Muscle layer of duodenum (tissue), 2 donors: Measurements from ENCODE around the gene FKBP3.
A peak's percentile ranks its signal among the peaks of the same experiment; 100 is the strongest.

ENCODE experiments used
- H3K27ac ChIP-seq: one replicate; pipeline ENCODE4 v1.7.0; 2013; ENCODE audit warnings: mild to moderate bottlenecking, low read length
- H3K27me3 ChIP-seq: one replicate; pipeline ENCODE4 v1.7.0; 2013; ENCODE audit warnings: low read depth, mild to moderate bottlenecking, control low read depth, low read length
- H3K36me3 ChIP-seq, 2 donors: one replicate each; pipeline ENCODE4 v1.7.0; 2013; ENCODE audit warnings: low read length in 2 of 2, control low read depth in 1 of 2, mild to moderate bottlenecking in 1 of 2; ENCODE audit not compliant: insufficient read depth in 2 of 2, control insufficient read depth in 1 of 2
- H3K4me1 ChIP-seq, 2 donors: one replicate each; pipeline ENCODE4 v1.7.0; 2013; ENCODE audit warnings: low read length in 2 of 2, mild to moderate bottlenecking in 2 of 2, control low read depth in 1 of 2, moderate library complexity in 1 of 2; ENCODE audit not compliant: insufficient read depth in 2 of 2, control insufficient read depth in 1 of 2
- H3K4me3 ChIP-seq, 2 donors: one replicate each; pipeline ENCODE4 v1.7.0; 2013; ENCODE audit warnings: low read length in 2 of 2, low read depth in 1 of 2, mild to moderate bottlenecking in 1 of 2
- H3K9me3 ChIP-seq, 2 donors: one replicate each; pipeline ENCODE4 v1.7.0; 2013; ENCODE audit warnings: low read length in 2 of 2, control low read depth in 1 of 2, mild to moderate bottlenecking in 1 of 2; ENCODE audit not compliant: control insufficient read depth in 1 of 2
- donor health status: healthy.

FKBP3 gene

GRCh38 chr14:45112896-45113781 is 21.1 kb downstream of the FKBP3 start:
- H3K4me3 ChIP-seq, result no peak overlapping the region
- H3K9me3 ChIP-seq, result no peaks in the 10 kb centered on the region
- H3K27ac ChIP-seq, result no peak overlapping the region
- no peaks in the 10 kb centered on the region for H3K27me3 ChIP-seq
- no peaks in the 10 kb centered on the region for H3K4me1 ChIP-seq
- H3K36me3 ChIP-seq, result peaks cover 58 to 69% of the 10 kb centered on the region in 2 donors

- no peak overlapping the region for H3K4me3 ChIP-seq
- no peak overlapping the region for H3K27ac ChIP-seq
- peaks cover 46 to 49% of the 10 kb centered on the region in 2 donors for H3K36me3 ChIP-seq
- no peaks in the 10 kb centered on the region for H3K27me3 ChIP-seq
- no peaks in the 10 kb centered on the region for H3K4me1 ChIP-seq
- no peaks in the 10 kb centered on the region for H3K9me3 ChIP-seq
Observed at GRCh38 chr14:45104561-45104960, 29.7 kb downstream of the FKBP3 start.

- peaks cover 48 to 51% of the 10 kb centered on the region in 2 donors for H3K36me3 ChIP-seq
- H3K27me3 ChIP-seq, result no peaks in the 10 kb centered on the region
- H3K4me3 ChIP-seq, result no peak overlapping the region
- H3K27ac ChIP-seq, result no peak overlapping the region
- no peaks in the 10 kb centered on the region for H3K9me3 ChIP-seq
- no peaks in the 10 kb centered on the region for H3K4me1 ChIP-seq
Observed at GRCh38 chr14:45103806-45104205, 30.5 kb downstream of the FKBP3 start.

- Histone ChIP-seq H3K36me3 (peaks cover 37 to 54% of the 10 kb centered on the region in 2 donors), H3K9me3 (no peaks in the 10 kb centered on the region), H3K4me3 (no peak overlapping the region), H3K27ac (no peak overlapping the region), H3K4me1 (peaks cover 0 to 5% of the 10 kb centered on the region in 2 donors), H3K27me3 (no peaks in the 10 kb centered on the region)
Observed at GRCh38 chr14:45096218-45096617, 38.1 kb downstream of the FKBP3 start.

GRCh38 chr14:45095143-45095542 is 39.1 kb downstream of the FKBP3 start:
- Histone ChIP-seq H3K4me1 (peaks cover 0 to 12% of the 10 kb centered on the region in 2 donors), H3K27ac (no peak overlapping the region), H3K9me3 (no peaks in the 10 kb centered on the region), H3K4me3 (no peak overlapping the region), H3K27me3 (no peaks in the 10 kb centered on the region), H3K36me3 (peaks cover 29 to 44% of the 10 kb centered on the region in 2 donors)

GRCh38 chr14:45094275-45094674 is 40.0 kb downstream of the FKBP3 start:
- no peaks in the 10 kb centered on the region for H3K9me3 ChIP-seq
- peaks cover 22 to 38% of the 10 kb centered on the region in 2 donors for H3K36me3 ChIP-seq
- no peaks in the 10 kb centered on the region for H3K27me3 ChIP-seq
- H3K4me3 ChIP-seq, result no peak overlapping the region
- H3K27ac ChIP-seq, result no peak overlapping the region
- peaks cover 0 to 14% of the 10 kb centered on the region in 2 donors for H3K4me1 ChIP-seq

GRCh38 chr14:45091710-45092109 is 42.6 kb downstream of the FKBP3 start:
- no peak overlapping the region for H3K4me3 ChIP-seq
- H3K27ac ChIP-seq, result no peak overlapping the region
- H3K36me3 ChIP-seq, result peaks cover 13 to 14% of the 10 kb centered on the region in 2 donors
- peaks cover 0 to 19% of the 10 kb centered on the region in 2 donors for H3K4me1 ChIP-seq
- H3K27me3 ChIP-seq, result no peaks in the 10 kb centered on the region
- H3K9me3 ChIP-seq, result no peaks in the 10 kb centered on the region

GRCh38 chr14:45089813-45090212 is 44.5 kb downstream of the FKBP3 start:
- H3K27me3 ChIP-seq, result no peaks in the 10 kb centered on the region
- H3K4me1 ChIP-seq, result peaks cover 3 to 37% of the 10 kb centered on the region in 2 donors
- H3K36me3 ChIP-seq, result no peaks in the 10 kb centered on the region
- no peak overlapping the region for H3K27ac ChIP-seq
- H3K9me3 ChIP-seq, result no peaks in the 10 kb centered on the region
- no peak overlapping the region for H3K4me3 ChIP-seq

GRCh38 chr14:45084946-45085346 is 49.3 kb downstream of the FKBP3 start:
- Histone ChIP-seq H3K9me3 (no peaks in the 10 kb centered on the region), H3K36me3 (no peaks in the 10 kb centered on the region), H3K4me3 (peak overlapping the region; percentile 84 to 88), H3K4me1 (peaks cover 5 to 23% of the 10 kb centered on the region in 2 donors), H3K27ac (peak overlapping the region; percentile 97), H3K27me3 (no peaks in the 10 kb centered on the region)

GRCh38 chr14:45083976-45084722 is 50.1 kb downstream of the FKBP3 start, which contains the start of gene PRPF39:
TSS of gene PRPF39 (plus strand) at chr14:45084116. CDS start at chr14:45095240, 11,124 bp downstream.
- H3K9me3 ChIP-seq, result no peaks in the 10 kb centered on the region
- peaks cover 5 to 23% of the 10 kb centered on the region in 2 donors for H3K4me1 ChIP-seq
- H3K36me3 ChIP-seq, result no peaks in the 10 kb centered on the region
- H3K4me3 ChIP-seq, result peak within 1 kb of the TSS; percentile 84 to 88
- H3K27me3 ChIP-seq, result no peaks in the 10 kb centered on the region
- peak within 1 kb of the TSS; percentile 97 for H3K27ac ChIP-seq

- Histone ChIP-seq H3K4me3 (peak overlapping the region; percentile 84 to 88), H3K36me3 (no peaks in the 10 kb centered on the region), H3K9me3 (no peaks in the 10 kb centered on the region), H3K27ac (peak overlapping the region; percentile 45), H3K4me1 (peaks cover 5 to 23% of the 10 kb centered on the region in 2 donors), H3K27me3 (no peaks in the 10 kb centered on the region)
Observed at GRCh38 chr14:45083617-45083975, 50.7 kb downstream of the FKBP3 start.
